HCT116 (cell line): ENCODE measurements around the gene ANKLE2. TPM values are rescaled to one million over a fixed set of nuclear protein-coding genes. Genes with fewer than 3 reads are reported as not detected.

Experiments used
- ATAC-seq: fragments of 200-7000 bp; cut with Tn5 transposase; 2 replicates; pipeline ENCODE4 v1.9.1; 2020; ENCODE audit warnings: mild to moderate bottlenecking, moderate library complexity
- BruUV-seq: library from RNA; stranded (reverse); fragments of 400-500 nt; replicated peaks from 2 replicates; lab custom pipeline; 2021; lab: Mats Ljungman, UMichigan
- CTCF ChIA-PET: fragments of 300-600 bp; sonication (Branson Sonifier 250); formaldehyde crosslinking; loops from one replicate; lab custom pipeline; 2021; ENCODE audit warnings: antibody characterized with exemption; lab: Charles Lee
- POLR2A ChIA-PET: fragments of 300-600, 350-600 bp; sonication (Branson Sonifier 250); formaldehyde crosslinking; loops from one replicate; lab custom pipeline; 2021; ENCODE audit warnings: antibody characterized with exemption; lab: Charles Lee
- RAD21 ChIA-PET, 2 experiments: fragments of 300-600 bp; sonication (Branson Sonifier 250); formaldehyde crosslinking; loops; one replicate each; lab custom pipeline; 2023; ENCODE audit warnings: low total read pairs in 2 of 2; ENCODE audit not compliant: uncharacterized antibody in 2 of 2, unreplicated experiment in 2 of 2, low non-redundant PET in 1 of 2; lab: Charles Lee
- DNase-seq: peaks from one replicate; pipeline ENCODE4 v3.0.0-alpha.2; 2010; ENCODE audit warnings: low read depth, low spot score
- H2AFZ ChIP-seq: fragments of 200-600 bp; shearing (Covaris generic), sonication (generic); 2 replicates; pipeline ENCODE4 v1.6.1; 2017; ENCODE audit warnings: low read depth, mixed run types, mixed read lengths, antibody characterized with exemption, low read length; ENCODE audit not compliant: poor library complexity, severe bottlenecking
- H3K27ac ChIP-seq: 2 replicates; pipeline ENCODE4 v1.5.1; 2012; ENCODE audit warnings: low read depth, low read length
- H3K27me3 ChIP-seq: fragments of 200-600 bp; sonication (generic); 2 replicates; pipeline ENCODE4 v1.6.1; 2016; ENCODE audit warnings: mixed run types, low read length, mixed read lengths; ENCODE audit not compliant: insufficient read depth
- H3K36me3 ChIP-seq, 2 experiments: fragments of 200-500 bp in 1 of 2; fragments of 200-600 bp in 1 of 2; sonication (Bioruptor generic) in 1 of 2; sonication (generic) in 1 of 2; 2 replicates each; pipeline versions ENCODE4 v1.5.1 to v1.6.1; 2014 to 2016; ENCODE audit warnings: low read length in 2 of 2, inconsistent platforms in 1 of 2, mixed read lengths in 1 of 2, mixed run types in 1 of 2; ENCODE audit not compliant: insufficient read depth in 2 of 2, control insufficient read depth in 1 of 2
- H3K4me1 ChIP-seq, 2 experiments: fragments of 200-600 bp in 1 of 2; sonication (generic) in 1 of 2; 2 replicates each; pipeline versions ENCODE4 v1.5.1 to v1.6.1; 2012 to 2017; ENCODE audit warnings: low read length in 2 of 2, inconsistent platforms in 1 of 2, mild to moderate bottlenecking in 1 of 2, mixed read lengths in 1 of 2, mixed run types in 1 of 2, moderate library complexity in 1 of 2; ENCODE audit not compliant: insufficient read depth in 2 of 2, control insufficient read depth in 1 of 2
- H3K4me2 ChIP-seq: fragments of 200-600 bp; sonication (generic); 2 replicates; pipeline ENCODE4 v1.6.1; 2017; ENCODE audit warnings: mixed run types, low read length, mixed read lengths
- H3K4me3 ChIP-seq, 2 experiments: fragments of 200-600 bp in 1 of 2; sonication (generic) in 1 of 2; replicated peaks in 1 of 2; 2 replicates each; pipeline ENCODE4 v1.5.1; 2011 to 2016; ENCODE audit warnings: low read length in 2 of 2, control low read depth in 1 of 2, low read depth in 1 of 2, mild to moderate bottlenecking in 1 of 2, mixed read lengths in 1 of 2, mixed run types in 1 of 2
- H3K79me2 ChIP-seq: fragments of 200-600 bp; sonication (generic); 2 replicates; pipeline ENCODE4 v1.6.1; 2017; ENCODE audit warnings: mild to moderate bottlenecking, mixed run types, low read length, moderate library complexity, mixed read lengths; ENCODE audit not compliant: insufficient read depth
- H3K9ac ChIP-seq: fragments of 200-600 bp; sonication (generic); 2 replicates; pipeline ENCODE4 v1.6.1; 2016; ENCODE audit warnings: low read length, mixed read lengths
- H3K9me2 ChIP-seq: fragments of 200-600 bp; sonication (generic), shearing (Covaris generic); 2 replicates; pipeline ENCODE4 v1.6.1; 2017; ENCODE audit warnings: mixed run types, mild to moderate bottlenecking, moderate library complexity; ENCODE audit not compliant: insufficient read depth
- H3K9me3 ChIP-seq, 2 experiments: fragments of 200-500 bp in 1 of 2; fragments of 200-600 bp in 1 of 2; sonication (Bioruptor generic) in 1 of 2; sonication (generic) in 1 of 2; 2 replicates each; pipeline ENCODE4 v1.6.1; 2014 to 2017; ENCODE audit warnings: low read length in 2 of 2, mixed read lengths in 2 of 2, inconsistent platforms in 1 of 2, low read depth in 1 of 2, mild to moderate bottlenecking in 1 of 2, mixed run types in 1 of 2, moderate library complexity in 1 of 2; ENCODE audit not compliant: control insufficient read depth in 1 of 2, insufficient read depth in 1 of 2
- H4K20me1 ChIP-seq: fragments of 200-600 bp; sonication (generic), shearing (Covaris generic); 2 replicates; pipeline ENCODE4 v1.6.1; 2017; ENCODE audit warnings: mixed run types, mild to moderate bottlenecking, moderate library complexity; ENCODE audit not compliant: insufficient read depth
- CEBPB ChIP-seq: IDR thresholded peaks from 2 replicates; pipeline ENCODE4 v1.6.1; 2012; ENCODE audit warnings: low read depth
- ELF1 ChIP-seq: IDR thresholded peaks from 2 replicates; pipeline ENCODE4 v1.6.1; 2012; ENCODE audit warnings: low read depth, borderline replicate concordance
- EZH2phosphoT487 ChIP-seq: fragments of 200-600 bp; IDR thresholded peaks from 2 replicates; pipeline ENCODE4 v1.6.1; 2018; ENCODE audit warnings: antibody characterized with exemption, borderline replicate concordance
- SIN3A ChIP-seq: IDR thresholded peaks from 2 replicates; pipeline ENCODE4 v1.6.1; 2012; ENCODE audit warnings: low read depth
- SRF ChIP-seq: IDR thresholded peaks from 2 replicates; pipeline ENCODE4 v1.6.1; 2012; ENCODE audit warnings: low read depth
- intact Hi-C: fragments of 100-400 bp; cut with micrococcal nuclease; formaldehyde crosslinking; loops from 2 replicates; pipeline ENCODE4 v1.10.0; 2022
- total RNA-seq: library from RNA; stranded (reverse); gene quantifications from one replicate; pipeline ENCODE4 v1.2.1, GENCODE V29; 2021; ENCODE audit not compliant: unreplicated experiment
- TF ChIP-seq, protein P1 (sequence below), 3 experiments: fragments of 200-600 bp in 1 of 3; sonication (generic) in 1 of 3; IDR thresholded peaks in 2 of 3; conservative IDR thresholded peaks in 1 of 3; 2 replicates each; pipeline ENCODE4 v1.5.1; 2012 to 2017; ENCODE audit warnings: low read depth in 2 of 3, low read length in 2 of 3, antibody characterized with exemption in 1 of 3, borderline replicate concordance in 1 of 3, control low read depth in 1 of 3, mild to moderate bottlenecking in 1 of 3, mixed read lengths in 1 of 3, mixed run types in 1 of 3, moderate library complexity in 1 of 3; ENCODE audit not compliant: insufficient read depth in 1 of 3
- TF ChIP-seq, protein P2 (sequence below): IDR thresholded peaks from 2 replicates; pipeline ENCODE4 v1.6.1; 2012; ENCODE audit warnings: low read depth
- TF ChIP-seq, protein P3 (sequence below): IDR thresholded peaks from 2 replicates; pipeline ENCODE4 v1.6.1; 2011; ENCODE audit warnings: mild to moderate bottlenecking, low read length, moderate library complexity; ENCODE audit not compliant: insufficient replicate concordance; ENCODE audit errors: extremely low read depth

Gene ANKLE2
- total RNA-seq, 1 experiment from 2014 or later, result 68.8 TPM

DNA sequence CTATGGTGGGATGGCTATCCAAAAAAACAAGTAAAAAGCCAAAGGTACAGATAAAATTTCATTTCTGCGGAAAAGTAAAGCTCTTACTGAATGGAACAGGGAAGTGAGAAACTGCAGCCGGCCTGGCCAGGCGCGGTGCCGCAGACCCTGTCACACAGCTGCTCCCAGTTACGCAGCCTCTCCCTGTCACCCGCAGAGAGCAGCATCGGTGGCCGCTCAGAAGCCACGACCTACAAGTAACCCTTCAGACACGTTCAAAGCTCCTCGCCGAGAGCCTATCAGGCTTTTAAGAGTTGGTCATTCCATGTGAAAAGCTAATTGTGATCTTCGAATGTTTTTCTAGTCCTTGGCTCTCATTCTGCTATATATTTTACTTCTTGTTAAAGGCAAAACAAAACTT, 11.0 kb upstream of the ANKLE2 start:
- ATAC-seq (no peak), DNase-seq (no peak)
- Histone ChIP-seq H3K27me3 (no peaks in the 10 kb centered on the region), H2AFZ (no peak overlapping the region), H3K9me3 (no peaks in the 10 kb centered on the region), H3K4me3 (no peak overlapping the region), H3K9me2 (no peaks in the 10 kb centered on the region), H3K4me1 (peaks cover 3 to 11% of the 10 kb centered on the region in 2 experiments; a peak in 1 of 4 replicates), H4K20me1 (no peaks in the 10 kb centered on the region), H3K79me2 (no peaks in the 10 kb centered on the region), H3K9ac (no peak overlapping the region), H3K36me3 (peaks cover 12 to 16% of the 10 kb centered on the region in 2 experiments; a peak in 3 of 4 replicates), H3K27ac (no peak overlapping the region), H3K4me2 (no peak overlapping the region)
- TF ChIP-seq, protein P1, sequence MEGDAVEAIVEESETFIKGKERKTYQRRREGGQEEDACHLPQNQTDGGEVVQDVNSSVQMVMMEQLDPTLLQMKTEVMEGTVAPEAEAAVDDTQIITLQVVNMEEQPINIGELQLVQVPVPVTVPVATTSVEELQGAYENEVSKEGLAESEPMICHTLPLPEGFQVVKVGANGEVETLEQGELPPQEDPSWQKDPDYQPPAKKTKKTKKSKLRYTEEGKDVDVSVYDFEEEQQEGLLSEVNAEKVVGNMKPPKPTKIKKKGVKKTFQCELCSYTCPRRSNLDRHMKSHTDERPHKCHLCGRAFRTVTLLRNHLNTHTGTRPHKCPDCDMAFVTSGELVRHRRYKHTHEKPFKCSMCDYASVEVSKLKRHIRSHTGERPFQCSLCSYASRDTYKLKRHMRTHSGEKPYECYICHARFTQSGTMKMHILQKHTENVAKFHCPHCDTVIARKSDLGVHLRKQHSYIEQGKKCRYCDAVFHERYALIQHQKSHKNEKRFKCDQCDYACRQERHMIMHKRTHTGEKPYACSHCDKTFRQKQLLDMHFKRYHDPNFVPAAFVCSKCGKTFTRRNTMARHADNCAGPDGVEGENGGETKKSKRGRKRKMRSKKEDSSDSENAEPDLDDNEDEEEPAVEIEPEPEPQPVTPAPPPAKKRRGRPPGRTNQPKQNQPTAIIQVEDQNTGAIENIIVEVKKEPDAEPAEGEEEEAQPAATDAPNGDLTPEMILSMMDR (IDR thresholded peaks at IDR 0.05 in 2 of 3, conservative IDR thresholded peaks at IDR 0.05 in 1 of 3; ENCODE audit: borderline replicate concordance in 1 of 3, insufficient read depth in 1 of 3, low read depth in 2 of 3, low read length in 2 of 3), result no peak
- TF ChIP-seq, protein P2, sequence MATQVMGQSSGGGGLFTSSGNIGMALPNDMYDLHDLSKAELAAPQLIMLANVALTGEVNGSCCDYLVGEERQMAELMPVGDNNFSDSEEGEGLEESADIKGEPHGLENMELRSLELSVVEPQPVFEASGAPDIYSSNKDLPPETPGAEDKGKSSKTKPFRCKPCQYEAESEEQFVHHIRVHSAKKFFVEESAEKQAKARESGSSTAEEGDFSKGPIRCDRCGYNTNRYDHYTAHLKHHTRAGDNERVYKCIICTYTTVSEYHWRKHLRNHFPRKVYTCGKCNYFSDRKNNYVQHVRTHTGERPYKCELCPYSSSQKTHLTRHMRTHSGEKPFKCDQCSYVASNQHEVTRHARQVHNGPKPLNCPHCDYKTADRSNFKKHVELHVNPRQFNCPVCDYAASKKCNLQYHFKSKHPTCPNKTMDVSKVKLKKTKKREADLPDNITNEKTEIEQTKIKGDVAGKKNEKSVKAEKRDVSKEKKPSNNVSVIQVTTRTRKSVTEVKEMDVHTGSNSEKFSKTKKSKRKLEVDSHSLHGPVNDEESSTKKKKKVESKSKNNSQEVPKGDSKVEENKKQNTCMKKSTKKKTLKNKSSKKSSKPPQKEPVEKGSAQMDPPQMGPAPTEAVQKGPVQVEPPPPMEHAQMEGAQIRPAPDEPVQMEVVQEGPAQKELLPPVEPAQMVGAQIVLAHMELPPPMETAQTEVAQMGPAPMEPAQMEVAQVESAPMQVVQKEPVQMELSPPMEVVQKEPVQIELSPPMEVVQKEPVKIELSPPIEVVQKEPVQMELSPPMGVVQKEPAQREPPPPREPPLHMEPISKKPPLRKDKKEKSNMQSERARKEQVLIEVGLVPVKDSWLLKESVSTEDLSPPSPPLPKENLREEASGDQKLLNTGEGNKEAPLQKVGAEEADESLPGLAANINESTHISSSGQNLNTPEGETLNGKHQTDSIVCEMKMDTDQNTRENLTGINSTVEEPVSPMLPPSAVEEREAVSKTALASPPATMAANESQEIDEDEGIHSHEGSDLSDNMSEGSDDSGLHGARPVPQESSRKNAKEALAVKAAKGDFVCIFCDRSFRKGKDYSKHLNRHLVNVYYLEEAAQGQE, result no peak
- no peak for TF ChIP-seq SIN3A
- no peak for TF ChIP-seq ELF1
- TF ChIP-seq, protein P3, sequence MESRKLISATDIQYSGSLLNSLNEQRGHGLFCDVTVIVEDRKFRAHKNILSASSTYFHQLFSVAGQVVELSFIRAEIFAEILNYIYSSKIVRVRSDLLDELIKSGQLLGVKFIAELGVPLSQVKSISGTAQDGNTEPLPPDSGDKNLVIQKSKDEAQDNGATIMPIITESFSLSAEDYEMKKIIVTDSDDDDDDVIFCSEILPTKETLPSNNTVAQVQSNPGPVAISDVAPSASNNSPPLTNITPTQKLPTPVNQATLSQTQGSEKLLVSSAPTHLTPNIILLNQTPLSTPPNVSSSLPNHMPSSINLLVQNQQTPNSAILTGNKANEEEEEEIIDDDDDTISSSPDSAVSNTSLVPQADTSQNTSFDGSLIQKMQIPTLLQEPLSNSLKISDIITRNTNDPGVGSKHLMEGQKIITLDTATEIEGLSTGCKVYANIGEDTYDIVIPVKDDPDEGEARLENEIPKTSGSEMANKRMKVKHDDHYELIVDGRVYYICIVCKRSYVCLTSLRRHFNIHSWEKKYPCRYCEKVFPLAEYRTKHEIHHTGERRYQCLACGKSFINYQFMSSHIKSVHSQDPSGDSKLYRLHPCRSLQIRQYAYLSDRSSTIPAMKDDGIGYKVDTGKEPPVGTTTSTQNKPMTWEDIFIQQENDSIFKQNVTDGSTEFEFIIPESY, result no peak
- TF ChIP-seq EZH2phosphoT487, result no peak
- TF ChIP-seq SRF, result no peak
- no peak for TF ChIP-seq CEBPB
- ChIA-PET POLR2A (no interaction called here), CTCF (no interaction called here), RAD21 (no interaction called here)
- intact Hi-C loops, result no loop called here
- no TSS peak for BruUV-seq
